Liver (tissue), 9 donors: ENCODE data around the gene TBX1. TPM values are rescaled to one million over a fixed set of nuclear protein-coding genes. Genes with fewer than 3 reads are reported as not detected.

Experiments used
- DNase-seq: peaks from one replicate; pipeline ENCODE4 v3.0.0-alpha.2; 2017; ENCODE audit warnings: low spot score
- H3K27ac ChIP-seq, 2 donors: one replicate each; pipeline ENCODE4 v1.7.0; 2013; ENCODE audit warnings: inconsistent platforms in 2 of 2, low read length in 2 of 2, control low read depth in 1 of 2, low read depth in 1 of 2, mild to moderate bottlenecking in 1 of 2
- H3K27me3 ChIP-seq, 4 donors: one replicate each; pipeline versions ENCODE4 v1.6.1 to v1.7.0; 2013; ENCODE audit warnings: low read length in 3 of 4, inconsistent platforms in 1 of 4, mild to moderate bottlenecking in 1 of 4, moderate library complexity in 1 of 4; ENCODE audit not compliant: control insufficient read depth in 4 of 4, insufficient read depth in 4 of 4
- H3K36me3 ChIP-seq, 4 donors: one replicate each; pipeline versions ENCODE4 v1.6.1 to v1.7.0; 2013; ENCODE audit warnings: low read length in 3 of 4, mild to moderate bottlenecking in 3 of 4, low read depth in 1 of 4, moderate library complexity in 1 of 4; ENCODE audit not compliant: control insufficient read depth in 4 of 4, insufficient read depth in 3 of 4
- H3K4me1 ChIP-seq, 4 donors: one replicate each; pipeline versions ENCODE4 v1.6.1 to v1.7.0; 2013; ENCODE audit warnings: low read length in 3 of 4, mild to moderate bottlenecking in 3 of 4, moderate library complexity in 1 of 4; ENCODE audit not compliant: control insufficient read depth in 4 of 4, insufficient read depth in 4 of 4
- H3K4me3 ChIP-seq, 3 donors: one replicate each; pipeline versions ENCODE4 v1.6.1 to v1.7.0; 2013; ENCODE audit warnings: low read length in 3 of 3, control low read depth in 1 of 3, low read depth in 1 of 3, mild to moderate bottlenecking in 1 of 3
- H3K9ac ChIP-seq, 2 donors: one replicate each; pipeline ENCODE4 v1.7.0; 2013; ENCODE audit warnings: low read length in 2 of 2, mild to moderate bottlenecking in 2 of 2, moderate library complexity in 2 of 2, control low read depth in 1 of 2, low read depth in 1 of 2
- H3K9me3 ChIP-seq, 4 donors: one replicate each; pipeline versions ENCODE4 v1.6.1 to v1.7.0; 2013; ENCODE audit warnings: low read length in 3 of 4; ENCODE audit not compliant: control insufficient read depth in 4 of 4
- EGR1 ChIP-seq, 2 donors: IDR thresholded peaks; 2 replicates each; pipeline ENCODE4 v1.6.1; 2016 to 2018; ENCODE audit warnings: antibody characterized with exemption in 2 of 2, low read depth in 2 of 2
- FOXA1 ChIP-seq: IDR thresholded peaks from 2 replicates; pipeline ENCODE4 v1.6.1; 2016; ENCODE audit warnings: antibody characterized with exemption
- FOXA2 ChIP-seq: IDR thresholded peaks from 2 replicates; pipeline ENCODE4 v1.6.1; 2016; ENCODE audit warnings: antibody characterized with exemption
- GABPA ChIP-seq, 2 donors: IDR thresholded peaks in 1 of 2; conservative IDR thresholded peaks in 1 of 2; 2 replicates each; pipeline ENCODE4 v1.6.1; 2016; ENCODE audit warnings: antibody characterized with exemption in 2 of 2, mild to moderate bottlenecking in 1 of 2, moderate library complexity in 1 of 2
- HNF4A ChIP-seq, 2 donors: conservative IDR thresholded peaks; 2 replicates each; pipeline ENCODE4 v1.6.1; 2016; ENCODE audit warnings: antibody characterized with exemption in 2 of 2, mild to moderate bottlenecking in 2 of 2
- HNF4G ChIP-seq: IDR thresholded peaks from 2 replicates; pipeline ENCODE4 v1.6.1; 2016; ENCODE audit warnings: antibody characterized with exemption
- JUND ChIP-seq, 2 donors: IDR thresholded peaks; 2 replicates each; pipeline ENCODE4 v1.6.1; 2016; ENCODE audit warnings: antibody characterized with exemption in 2 of 2
- NR2F2 ChIP-seq: IDR thresholded peaks from 2 replicates; pipeline ENCODE4 v1.6.1; 2016; ENCODE audit warnings: antibody characterized with exemption
- RAD21 ChIP-seq, 2 donors: IDR thresholded peaks; 2 replicates each; pipeline ENCODE4 v1.6.1; 2016; ENCODE audit warnings: antibody characterized with exemption in 2 of 2, mild to moderate bottlenecking in 2 of 2
- RXRA ChIP-seq, 2 donors: IDR thresholded peaks; 2 replicates each; pipeline ENCODE4 v1.6.1; 2017 to 2018; ENCODE audit warnings: antibody characterized with exemption in 2 of 2, mild to moderate bottlenecking in 1 of 2
- SP1 ChIP-seq: IDR thresholded peaks from 2 replicates; pipeline ENCODE4 v1.6.1; 2018; ENCODE audit warnings: antibody characterized with exemption, mild to moderate bottlenecking
- TAF1 ChIP-seq: conservative IDR thresholded peaks from 2 replicates; pipeline ENCODE4 v1.6.1; 2016; ENCODE audit warnings: antibody characterized with exemption, mild to moderate bottlenecking
- YY1 ChIP-seq: IDR thresholded peaks from 2 replicates; pipeline ENCODE4 v1.6.1; 2016; ENCODE audit warnings: antibody characterized with exemption, mild to moderate bottlenecking
- WGBS: extraction: QIAGEN DNeasy Blood & Tissue Kit; methylation state at CpG from one replicate; pipeline ENCODE4 v1.1.7; 2013; 5-methylcytosine and 5-hydroxymethylcytosine counted together
- polyA plus RNA-seq, 2 donors: library from polyadenylated mRNA; stranded (reverse) in 1 of 2; unstranded in 1 of 2; fragments of 200-250 nt in 1 of 2; fragments of >200 nt in 1 of 2; fragmentation: Nextera tagmentation in 1 of 2; extraction: Ambion mirVana in 1 of 2; gene quantifications; one replicate each; pipeline versions ENCODE4 v1.2.1 to v1.2.3, GENCODE V29; 2013 to 2015
- total RNA-seq, 2 donors: library from RNA; depleted of rRNA; stranded (reverse); fragments of >200 nt; gene quantifications; one replicate each; pipeline ENCODE4 v1.2.3, GENCODE V29; 2014
- TF ChIP-seq, protein P1 (sequence below): IDR thresholded peaks from 2 replicates; pipeline ENCODE4 v1.6.1; 2016; ENCODE audit warnings: antibody characterized with exemption
- TF ChIP-seq, protein P2 (sequence below): IDR thresholded peaks from 2 replicates; pipeline ENCODE4 v1.6.1; 2016; ENCODE audit warnings: antibody characterized with exemption
- TF ChIP-seq, protein P3 (sequence below): IDR thresholded peaks from 2 replicates; pipeline ENCODE4 v1.6.1; 2016; ENCODE audit warnings: antibody characterized with exemption, mild to moderate bottlenecking
- TF ChIP-seq, protein P4 (sequence below): fragments of 150-350 bp; IDR thresholded peaks from 2 replicates; pipeline ENCODE4 v1.5.1; 2017; ENCODE audit warnings: improper control_type of control experiment, low read depth, low read length; ENCODE audit not compliant: missing input control
- TF ChIP-seq, protein P5 (sequence below): IDR thresholded peaks from 2 replicates; pipeline ENCODE4 v1.6.1; 2016; ENCODE audit warnings: antibody characterized with exemption
- donor health status: healthy.
- donor health status: healthy.
- donor health status: healthy.
- donor health status: healthy.
- donor health status: healthy.

TBX1 gene
- total and polyA plus RNA-seq, 4 donors = 0.17 to 0.18 TPM; not detected in 2

DNA sequence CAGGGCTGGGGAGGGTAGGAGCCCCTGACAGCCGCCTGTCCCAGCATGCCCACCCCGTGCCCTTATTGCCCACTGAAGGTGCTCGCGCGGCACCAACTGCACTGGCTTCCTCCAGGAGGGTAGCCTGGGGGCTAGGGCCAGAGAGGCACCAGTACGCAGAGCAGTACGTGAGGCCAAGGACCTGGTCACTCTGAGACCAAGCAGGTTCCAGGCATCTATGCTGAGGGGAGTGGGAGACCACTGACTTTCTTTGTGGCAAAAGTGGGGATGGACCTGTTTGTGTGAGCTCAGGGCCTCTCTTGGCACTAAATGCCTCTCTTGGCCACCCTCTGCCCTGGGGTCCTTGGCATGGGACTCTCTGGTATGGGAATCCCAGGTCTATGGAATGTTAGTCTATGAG is 26.4 kb upstream of the TBX1 start (continued):
- TF ChIP-seq FOXA2 (no peak), HNF4A (conservative IDR thresholded peaks at IDR 0.05) (no peak), YY1 (no peak)
- TF ChIP-seq, protein P1, sequence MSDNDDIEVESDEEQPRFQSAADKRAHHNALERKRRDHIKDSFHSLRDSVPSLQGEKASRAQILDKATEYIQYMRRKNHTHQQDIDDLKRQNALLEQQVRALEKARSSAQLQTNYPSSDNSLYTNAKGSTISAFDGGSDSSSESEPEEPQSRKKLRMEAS = no peak
- TF ChIP-seq, protein P2, sequence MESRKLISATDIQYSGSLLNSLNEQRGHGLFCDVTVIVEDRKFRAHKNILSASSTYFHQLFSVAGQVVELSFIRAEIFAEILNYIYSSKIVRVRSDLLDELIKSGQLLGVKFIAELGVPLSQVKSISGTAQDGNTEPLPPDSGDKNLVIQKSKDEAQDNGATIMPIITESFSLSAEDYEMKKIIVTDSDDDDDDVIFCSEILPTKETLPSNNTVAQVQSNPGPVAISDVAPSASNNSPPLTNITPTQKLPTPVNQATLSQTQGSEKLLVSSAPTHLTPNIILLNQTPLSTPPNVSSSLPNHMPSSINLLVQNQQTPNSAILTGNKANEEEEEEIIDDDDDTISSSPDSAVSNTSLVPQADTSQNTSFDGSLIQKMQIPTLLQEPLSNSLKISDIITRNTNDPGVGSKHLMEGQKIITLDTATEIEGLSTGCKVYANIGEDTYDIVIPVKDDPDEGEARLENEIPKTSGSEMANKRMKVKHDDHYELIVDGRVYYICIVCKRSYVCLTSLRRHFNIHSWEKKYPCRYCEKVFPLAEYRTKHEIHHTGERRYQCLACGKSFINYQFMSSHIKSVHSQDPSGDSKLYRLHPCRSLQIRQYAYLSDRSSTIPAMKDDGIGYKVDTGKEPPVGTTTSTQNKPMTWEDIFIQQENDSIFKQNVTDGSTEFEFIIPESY = no peak

DNA sequence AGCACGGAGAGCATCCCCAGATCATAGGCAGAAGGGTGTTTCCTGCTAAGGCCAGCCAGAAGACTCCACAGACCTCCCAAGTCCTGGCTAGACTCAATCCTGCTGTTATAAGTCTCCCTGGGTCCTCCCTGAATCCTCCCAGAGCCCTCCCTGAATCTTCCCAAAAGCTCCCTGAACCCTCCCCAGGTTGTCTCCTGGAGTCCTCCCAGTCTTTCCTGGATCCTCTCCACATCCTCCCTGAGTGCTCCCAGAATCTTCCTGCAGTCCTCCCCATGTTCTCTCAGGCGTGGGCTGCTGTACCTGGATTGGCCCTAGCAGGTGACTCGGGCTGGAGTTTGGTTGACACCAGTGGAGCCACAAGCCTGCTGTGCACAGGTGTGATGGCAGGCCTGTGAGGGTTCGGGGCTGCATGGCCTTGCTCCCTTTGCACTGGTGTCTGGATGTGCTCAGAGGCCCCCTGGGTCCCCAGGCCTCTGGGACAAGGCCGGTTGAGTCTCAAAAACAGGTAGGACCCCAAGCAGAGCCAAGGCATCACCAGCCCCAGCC is 25.7 kb upstream of the TBX1 start:
- H3K36me3 ChIP-seq = no peaks in the 10 kb centered on the region
- TF ChIP-seq HNF4A (conservative IDR thresholded peaks at IDR 0.05) (no peak), GABPA (IDR thresholded peaks at IDR 0.05 in 1 of 2, conservative IDR thresholded peaks at IDR 0.05 in 1 of 2) (no peak), SP1 (no peak), TAF1 (no peak), HNF4G (no peak), YY1 (no peak), RAD21 (IDR thresholded peaks at IDR 0.05) (no peak), NR2F2 (no peak), RXRA (IDR thresholded peaks at IDR 0.05) (no peak), FOXA2 (no peak), JUND (IDR thresholded peaks at IDR 0.05) (no peak), FOXA1 (no peak), EGR1 (IDR thresholded peaks at IDR 0.05; ENCODE audit: low read depth in 2 of 2) (no peak)
- TF ChIP-seq, protein P1 = no peak
- TF ChIP-seq, protein P3, sequence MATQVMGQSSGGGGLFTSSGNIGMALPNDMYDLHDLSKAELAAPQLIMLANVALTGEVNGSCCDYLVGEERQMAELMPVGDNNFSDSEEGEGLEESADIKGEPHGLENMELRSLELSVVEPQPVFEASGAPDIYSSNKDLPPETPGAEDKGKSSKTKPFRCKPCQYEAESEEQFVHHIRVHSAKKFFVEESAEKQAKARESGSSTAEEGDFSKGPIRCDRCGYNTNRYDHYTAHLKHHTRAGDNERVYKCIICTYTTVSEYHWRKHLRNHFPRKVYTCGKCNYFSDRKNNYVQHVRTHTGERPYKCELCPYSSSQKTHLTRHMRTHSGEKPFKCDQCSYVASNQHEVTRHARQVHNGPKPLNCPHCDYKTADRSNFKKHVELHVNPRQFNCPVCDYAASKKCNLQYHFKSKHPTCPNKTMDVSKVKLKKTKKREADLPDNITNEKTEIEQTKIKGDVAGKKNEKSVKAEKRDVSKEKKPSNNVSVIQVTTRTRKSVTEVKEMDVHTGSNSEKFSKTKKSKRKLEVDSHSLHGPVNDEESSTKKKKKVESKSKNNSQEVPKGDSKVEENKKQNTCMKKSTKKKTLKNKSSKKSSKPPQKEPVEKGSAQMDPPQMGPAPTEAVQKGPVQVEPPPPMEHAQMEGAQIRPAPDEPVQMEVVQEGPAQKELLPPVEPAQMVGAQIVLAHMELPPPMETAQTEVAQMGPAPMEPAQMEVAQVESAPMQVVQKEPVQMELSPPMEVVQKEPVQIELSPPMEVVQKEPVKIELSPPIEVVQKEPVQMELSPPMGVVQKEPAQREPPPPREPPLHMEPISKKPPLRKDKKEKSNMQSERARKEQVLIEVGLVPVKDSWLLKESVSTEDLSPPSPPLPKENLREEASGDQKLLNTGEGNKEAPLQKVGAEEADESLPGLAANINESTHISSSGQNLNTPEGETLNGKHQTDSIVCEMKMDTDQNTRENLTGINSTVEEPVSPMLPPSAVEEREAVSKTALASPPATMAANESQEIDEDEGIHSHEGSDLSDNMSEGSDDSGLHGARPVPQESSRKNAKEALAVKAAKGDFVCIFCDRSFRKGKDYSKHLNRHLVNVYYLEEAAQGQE = no peak
- TF ChIP-seq, protein P4, sequence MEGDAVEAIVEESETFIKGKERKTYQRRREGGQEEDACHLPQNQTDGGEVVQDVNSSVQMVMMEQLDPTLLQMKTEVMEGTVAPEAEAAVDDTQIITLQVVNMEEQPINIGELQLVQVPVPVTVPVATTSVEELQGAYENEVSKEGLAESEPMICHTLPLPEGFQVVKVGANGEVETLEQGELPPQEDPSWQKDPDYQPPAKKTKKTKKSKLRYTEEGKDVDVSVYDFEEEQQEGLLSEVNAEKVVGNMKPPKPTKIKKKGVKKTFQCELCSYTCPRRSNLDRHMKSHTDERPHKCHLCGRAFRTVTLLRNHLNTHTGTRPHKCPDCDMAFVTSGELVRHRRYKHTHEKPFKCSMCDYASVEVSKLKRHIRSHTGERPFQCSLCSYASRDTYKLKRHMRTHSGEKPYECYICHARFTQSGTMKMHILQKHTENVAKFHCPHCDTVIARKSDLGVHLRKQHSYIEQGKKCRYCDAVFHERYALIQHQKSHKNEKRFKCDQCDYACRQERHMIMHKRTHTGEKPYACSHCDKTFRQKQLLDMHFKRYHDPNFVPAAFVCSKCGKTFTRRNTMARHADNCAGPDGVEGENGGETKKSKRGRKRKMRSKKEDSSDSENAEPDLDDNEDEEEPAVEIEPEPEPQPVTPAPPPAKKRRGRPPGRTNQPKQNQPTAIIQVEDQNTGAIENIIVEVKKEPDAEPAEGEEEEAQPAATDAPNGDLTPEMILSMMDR = no peak
- TF ChIP-seq, protein P2 = no peak
- TF ChIP-seq, protein P5, sequence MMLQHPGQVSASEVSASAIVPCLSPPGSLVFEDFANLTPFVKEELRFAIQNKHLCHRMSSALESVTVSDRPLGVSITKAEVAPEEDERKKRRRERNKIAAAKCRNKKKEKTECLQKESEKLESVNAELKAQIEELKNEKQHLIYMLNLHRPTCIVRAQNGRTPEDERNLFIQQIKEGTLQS = no peak
- WGBS = 91% methylated on average over 5 of the region's 5 CpGs

More for the DNA sequence above, 25.7 kb upstream of the TBX1 start:
- H3K4me1 ChIP-seq = peaks cover 0 to 9% (median 3%) of the 10 kb centered on the region in 4 donors
- H3K9me3 ChIP-seq = no peaks in the 10 kb centered on the region
- no peaks in the 10 kb centered on the region for H3K27me3 ChIP-seq
- H3K27ac ChIP-seq = no peak overlapping the region
- DNase-seq = no peak
- H3K4me3 ChIP-seq = no peak overlapping the region
- no peak overlapping the region for H3K9ac ChIP-seq
